Vagina (tissue), 2 donors: Measurements from ENCODE around the gene SLC35F5.

Experiments used
- CTCF ChIP-seq, 3 experiments: fragments of 450-650 bp in 2 of 3; fragments of 200-600 bp in 1 of 3; sonication (generic) in 1 of 3; IDR thresholded peaks; one replicate each; pipeline ENCODE4 v1.5.1; 2017 to 2019; ENCODE audit warnings: antibody characterized with exemption in 3 of 3, mild to moderate bottlenecking in 2 of 3, moderate library complexity in 2 of 3
- POLR2A ChIP-seq, 2 donors: fragments of 450-650 bp; IDR thresholded peaks; one replicate each; pipeline ENCODE4 v1.6.1; 2017; ENCODE audit warnings: antibody characterized with exemption in 2 of 2, mild to moderate bottlenecking in 2 of 2, moderate library complexity in 2 of 2
- POLR2AphosphoS5 ChIP-seq, 2 donors: sonication (generic); formaldehyde crosslinking; IDR thresholded peaks; one replicate each; pipeline ENCODE4 v1.9.0; 2017; ENCODE audit warnings: antibody characterized with exemption in 2 of 2, mild to moderate bottlenecking in 2 of 2, low read depth in 1 of 2; ENCODE audit not compliant: insufficient read depth in 1 of 2

- no peak for TF ChIP-seq POLR2A (IDR thresholded peaks at IDR 0.05)
- no peak for TF ChIP-seq CTCF (IDR thresholded peaks at IDR 0.05)
- TF ChIP-seq POLR2AphosphoS5 (IDR thresholded peaks at IDR 0.05; ENCODE audit: insufficient read depth in 1 of 2, low read depth in 1 of 2): no peak
These were observed 28.6 kb upstream of the SLC35F5 start for GRCh38 chr2:113784823-113785744.
